Germinal center (tissue), 1 donor: ENCODE measurements around the gene FFAR3.
A peak's percentile ranks its signal among the peaks of the same experiment; 100 is the strongest.
"Not testable (repeated sequence)": the region's sequence is repeated elsewhere in the genome, so short reads cannot be mapped to it uniquely, and the experiment has no call there.

Source experiments
- DNase-seq: peaks from one replicate; pipeline ENCODE4 v3.0.0; 2012; ENCODE audit warnings: mixed read lengths, low spot score

Gene FFAR3

GRCh38 chr19:35401416-35401815 lies 43.2 kb downstream of the FFAR3 start:
- not testable (repeated sequence) for DNase-seq

- DNase-seq: no peak
Observed at GRCh38 chr19:35403116-35403760, 45.0 kb downstream of the FFAR3 start.

GRCh38 chr19:35404879-35405622 lies 46.8 kb downstream of the FFAR3 start:
- DNase-seq: no peak

GRCh38 chr19:35407619-35408018 lies 49.4 kb downstream of the FFAR3 start:
- no peak for DNase-seq

- peak; percentile 30 for DNase-seq
Observed at GRCh38 chr19:35408284-35409171, 50.3 kb downstream of the FFAR3 start.

- no peak for DNase-seq
Observed at GRCh38 chr19:35409191-35409590, 50.9 kb downstream of the FFAR3 start.
